Stomach (tissue), 4 donors: ENCODE measurements around the gene TAF15.

Experiments
- POLR2A ChIP-seq, 4 donors: fragments of 450-650 bp; IDR thresholded peaks; one replicate each; pipeline ENCODE4 v1.6.1; 2016; ENCODE audit warnings: antibody characterized with exemption in 4 of 4, control low read depth in 2 of 4, mild to moderate bottlenecking in 1 of 4, moderate library complexity in 1 of 4
- POLR2AphosphoS5 ChIP-seq, 3 donors: sonication (generic); formaldehyde crosslinking; IDR thresholded peaks; one replicate each; pipeline ENCODE4 v1.6.1; 2016; ENCODE audit warnings: antibody characterized with exemption in 3 of 3
- TF ChIP-seq, protein P1 (sequence below), 7 experiments: fragments of 450-650 bp in 4 of 7; fragments of 200-600 bp in 3 of 7; sonication (generic) in 3 of 7; IDR thresholded peaks; one replicate each; pipeline ENCODE4 v1.5.1; 2016 to 2019; ENCODE audit warnings: antibody characterized with exemption in 7 of 7, control low read depth in 2 of 7, mild to moderate bottlenecking in 1 of 7

DNA sequence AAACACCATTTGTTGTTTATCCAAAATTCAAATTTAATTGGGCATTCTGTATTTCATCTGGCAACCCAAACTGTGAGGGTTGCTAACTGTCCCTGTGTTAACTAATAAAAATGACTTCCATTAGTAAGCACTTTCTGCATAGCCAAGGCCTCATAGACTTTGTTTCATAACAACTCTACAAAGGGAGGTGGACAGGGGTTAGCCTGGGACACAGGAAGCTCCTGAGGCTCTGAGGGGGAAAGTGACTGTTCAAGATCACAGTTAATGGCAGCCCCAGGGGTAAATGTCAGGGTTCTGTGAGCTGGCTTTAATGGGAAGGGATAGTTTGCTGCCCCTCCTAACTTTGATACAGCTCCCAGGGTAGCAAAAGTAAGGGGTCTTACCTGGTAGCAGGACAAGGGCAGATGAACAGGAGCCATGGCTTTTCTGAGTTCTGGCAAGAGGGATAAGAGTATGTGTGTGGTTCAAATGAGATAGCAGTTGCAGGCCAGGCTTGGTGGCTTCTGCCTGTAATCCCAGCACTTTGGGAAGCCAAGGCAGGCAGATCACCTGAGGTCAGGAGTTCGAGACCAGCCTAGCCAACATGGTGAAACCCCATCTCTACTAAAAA is 57.2 kb downstream of the TAF15 start:
- TF ChIP-seq, protein P1, sequence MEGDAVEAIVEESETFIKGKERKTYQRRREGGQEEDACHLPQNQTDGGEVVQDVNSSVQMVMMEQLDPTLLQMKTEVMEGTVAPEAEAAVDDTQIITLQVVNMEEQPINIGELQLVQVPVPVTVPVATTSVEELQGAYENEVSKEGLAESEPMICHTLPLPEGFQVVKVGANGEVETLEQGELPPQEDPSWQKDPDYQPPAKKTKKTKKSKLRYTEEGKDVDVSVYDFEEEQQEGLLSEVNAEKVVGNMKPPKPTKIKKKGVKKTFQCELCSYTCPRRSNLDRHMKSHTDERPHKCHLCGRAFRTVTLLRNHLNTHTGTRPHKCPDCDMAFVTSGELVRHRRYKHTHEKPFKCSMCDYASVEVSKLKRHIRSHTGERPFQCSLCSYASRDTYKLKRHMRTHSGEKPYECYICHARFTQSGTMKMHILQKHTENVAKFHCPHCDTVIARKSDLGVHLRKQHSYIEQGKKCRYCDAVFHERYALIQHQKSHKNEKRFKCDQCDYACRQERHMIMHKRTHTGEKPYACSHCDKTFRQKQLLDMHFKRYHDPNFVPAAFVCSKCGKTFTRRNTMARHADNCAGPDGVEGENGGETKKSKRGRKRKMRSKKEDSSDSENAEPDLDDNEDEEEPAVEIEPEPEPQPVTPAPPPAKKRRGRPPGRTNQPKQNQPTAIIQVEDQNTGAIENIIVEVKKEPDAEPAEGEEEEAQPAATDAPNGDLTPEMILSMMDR (IDR thresholded peaks at IDR 0.05): no peak
- TF ChIP-seq POLR2AphosphoS5 (IDR thresholded peaks at IDR 0.05) (no peak), POLR2A (IDR thresholded peaks at IDR 0.05) (no peak)
